T-cell (primary cell): Measurements from ENCODE around the gene KCNIP1. TPM values are rescaled to one million over a fixed set of nuclear protein-coding genes. Genes with fewer than 3 reads are reported as not detected.

Source experiments
- ATAC-seq, 4 experiments: fragments of 200-7000 bp in 3 of 4; fragments of 150-1000 bp in 1 of 4; cut with Tn5 transposase; replicated peaks in 1 of 4; 1 replicate in 3 of 4; 2 replicates in 1 of 4; pipeline ENCODE4 v1.10.0; 2021; ENCODE audit warnings: moderate library complexity in 3 of 4, mild to moderate bottlenecking in 2 of 4, moderate number of reproducible peaks in 1 of 4
- CTCF ChIA-PET, 2 donors: fragments of 300-600 bp; sonication (Branson Sonifier 250); formaldehyde crosslinking; loops; one replicate each; lab custom pipeline; 2022; ENCODE audit warnings: antibody characterized with exemption in 2 of 2; lab: Charles Lee
- POLR2A ChIA-PET, 2 donors: fragments of 300-600 bp; sonication (Branson Sonifier 250); formaldehyde crosslinking; loops; one replicate each; lab custom pipeline; 2022; ENCODE audit warnings: antibody characterized with exemption in 2 of 2; lab: Charles Lee
- DNase-seq, 35 experiments: peaks; one replicate each; pipeline versions ENCODE4 v3.0.0 to v3.0.0-alpha.2; 2013 to 2023
- H3K27ac ChIP-seq: one replicate; pipeline ENCODE4 v1.5.1; 2013; ENCODE audit warnings: low read length
- H3K27me3 ChIP-seq, 2 experiments: replicated peaks in 1 of 2; 1 replicate in 1 of 2; 2 replicates in 1 of 2; pipeline versions ENCODE4 v1.6.1 to v1.7.0; 2013; ENCODE audit warnings: low read length in 1 of 2, mixed read lengths in 1 of 2; ENCODE audit not compliant: control insufficient read depth in 2 of 2, insufficient read depth in 2 of 2; ENCODE audit errors: extremely low read depth in 1 of 2
- H3K36me3 ChIP-seq, 2 donors: 1 replicate in 1 of 2; 2 replicates in 1 of 2; pipeline versions ENCODE4 v1.6.1 to v1.7.0; 2013; ENCODE audit warnings: low read length in 1 of 2; ENCODE audit not compliant: control insufficient read depth in 2 of 2, insufficient read depth in 1 of 2; ENCODE audit errors: extremely low read depth in 1 of 2
- H3K4me1 ChIP-seq, 2 experiments: 1 replicate in 1 of 2; 2 replicates in 1 of 2; pipeline versions ENCODE4 v1.6.1 to v1.7.0; 2013; ENCODE audit warnings: low read length in 2 of 2, mixed read lengths in 1 of 2; ENCODE audit not compliant: insufficient read depth in 2 of 2, control insufficient read depth in 1 of 2; ENCODE audit errors: extremely low read depth in 1 of 2
- H3K4me3 ChIP-seq, 2 donors: 1 replicate in 1 of 2; 2 replicates in 1 of 2; pipeline versions ENCODE4 v1.5.1 to v1.7.0; 2013; ENCODE audit warnings: mild to moderate bottlenecking in 2 of 2, low read length in 1 of 2, moderate library complexity in 1 of 2; ENCODE audit not compliant: control insufficient read depth in 1 of 2; ENCODE audit errors: extremely low read depth in 1 of 2
- H3K9me3 ChIP-seq: 2 replicates; pipeline ENCODE4 v1.7.0; 2013
- H3K27ac Mint-ChIP-seq, 2 donors: one replicate each; pipeline ENCODE4 v1.8.0; 2020 to 2021; ENCODE audit warnings: mild to moderate bottlenecking in 2 of 2, mixed read lengths in 2 of 2
- H3K27me3 Mint-ChIP-seq, 2 donors: one replicate each; pipeline ENCODE4 v1.8.0; 2021 to 2022; ENCODE audit warnings: mixed read lengths in 2 of 2
- H3K36me3 Mint-ChIP-seq: one replicate; pipeline ENCODE4 v1.8.0; 2021; ENCODE audit warnings: mixed read lengths
- H3K4me1 Mint-ChIP-seq, 3 donors: one replicate each; pipeline ENCODE4 v1.8.0; 2020 to 2022; ENCODE audit warnings: mixed read lengths in 3 of 3, mild to moderate bottlenecking in 1 of 3
- H3K4me3 Mint-ChIP-seq, 3 donors: one replicate each; pipeline ENCODE4 v1.8.0; 2020 to 2022; ENCODE audit warnings: mild to moderate bottlenecking in 3 of 3, mixed read lengths in 3 of 3, moderate library complexity in 3 of 3
- H3K9me3 Mint-ChIP-seq, 3 donors: one replicate each; pipeline ENCODE4 v1.8.0; 2020 to 2022; ENCODE audit warnings: mixed read lengths in 3 of 3
- WGBS: methylation state at CpG from one replicate; pipeline ENCODE4 v1.1.5; 2013; ENCODE audit warnings: missing lambda C conversion rate; ENCODE audit not compliant: insufficient coverage; 5-methylcytosine and 5-hydroxymethylcytosine counted together
- total RNA-seq, 35 experiments: library from RNA in 6 of 35; stranded (reverse) in 6 of 35; fragments of 120-200 nt in 1 of 35; gene quantifications; one replicate each; pipeline versions ENCODE4 v1.2.1 to v1.2.4 and lab custom pipeline; 2013 to 2026

The KCNIP1 gene
- total RNA-seq, 5 donors from 2014 or later (not counting 1 experiment from before 2014, with no cell fraction given) = not detected

GRCh38 chr5:170475294-170476000 lies 28.4 kb upstream of the KCNIP1 start:
- 0% methylated on average over 1 of the region's 6 CpGs for WGBS
- H3K4me3 ChIP-seq = no peak overlapping the region
- Mint-ChIP-seq H3K9me3 (peaks cover 0 to 2% (median 0%) of the 10 kb centered on the region in 3 donors), H3K36me3 (no peaks in the 10 kb centered on the region), H3K27me3 (peaks cover 7 to 16% of the 10 kb centered on the region in 2 donors), H3K4me3 (no peak overlapping the region), H3K27ac (no peak overlapping the region), H3K4me1 (no peaks in the 10 kb centered on the region)
- H3K36me3 ChIP-seq = no peaks in the 10 kb centered on the region
- ChIA-PET CTCF (no interaction called here), POLR2A (no interaction called here)
- no peak overlapping the region for H3K27ac ChIP-seq
- no peaks in the 10 kb centered on the region for H3K4me1 ChIP-seq
- H3K27me3 ChIP-seq = peaks cover 0 to 23% of the 10 kb centered on the region in 2 experiments
- H3K9me3 ChIP-seq = no peaks in the 10 kb centered on the region
- DNase-seq (no peak), ATAC-seq (no peak)

- no peak for ATAC-seq
- Histone ChIP-seq H3K27ac (no peak overlapping the region), H3K4me1 (no peaks in the 10 kb centered on the region), H3K4me3 (no peak overlapping the region), H3K27me3 (peaks cover 0 to 20% of the 10 kb centered on the region in 2 experiments), H3K9me3 (no peaks in the 10 kb centered on the region), H3K36me3 (no peaks in the 10 kb centered on the region)
- ChIA-PET CTCF (no interaction called here), POLR2A (no interaction called here)
- Mint-ChIP-seq H3K27ac (no peak overlapping the region), H3K9me3 (peaks cover 0 to 2% (median 0%) of the 10 kb centered on the region in 3 donors), H3K4me3 (no peak overlapping the region), H3K4me1 (no peaks in the 10 kb centered on the region), H3K36me3 (no peaks in the 10 kb centered on the region), H3K27me3 (peaks cover 4 to 18% of the 10 kb centered on the region in 2 donors)
- no peak for DNase-seq
- 89% methylated on average over 2 of the region's 3 CpGs for WGBS
Observed at GRCh38 chr5:170476704-170477103, 27.1 kb upstream of the KCNIP1 start.

GRCh38 chr5:170477906-170478305 lies 25.9 kb upstream of the KCNIP1 start:
- ChIA-PET POLR2A (no interaction called here), CTCF (no interaction called here)
- Histone ChIP-seq H3K9me3 (no peaks in the 10 kb centered on the region), H3K27ac (no peak overlapping the region), H3K36me3 (no peaks in the 10 kb centered on the region), H3K4me3 (no peak overlapping the region), H3K27me3 (peaks cover 0 to 15% of the 10 kb centered on the region in 2 experiments), H3K4me1 (no peaks in the 10 kb centered on the region)
- no peak overlapping the region for H3K27ac Mint-ChIP-seq
- no CpG with 5 or more reads among the region's 1 CpG for WGBS
- ATAC-seq (no peak), DNase-seq (no peak)
- H3K4me3 Mint-ChIP-seq = no peak overlapping the region
- H3K4me1 Mint-ChIP-seq = no peaks in the 10 kb centered on the region
- H3K36me3 Mint-ChIP-seq = no peaks in the 10 kb centered on the region
- H3K9me3 Mint-ChIP-seq = peaks cover 0 to 2% (median 0%) of the 10 kb centered on the region in 3 donors
- H3K27me3 Mint-ChIP-seq = peaks cover 8 to 16% of the 10 kb centered on the region in 2 donors

GRCh38 chr5:170478306-170478705 lies 25.5 kb upstream of the KCNIP1 start:
- Mint-ChIP-seq H3K27me3 (peaks cover 8 to 16% of the 10 kb centered on the region in 2 donors), H3K36me3 (no peaks in the 10 kb centered on the region), H3K27ac (no peak overlapping the region), H3K4me3 (no peak overlapping the region), H3K9me3 (peaks cover 0 to 2% (median 0%) of the 10 kb centered on the region in 3 donors), H3K4me1 (no peaks in the 10 kb centered on the region)
- Histone ChIP-seq H3K9me3 (no peaks in the 10 kb centered on the region), H3K36me3 (no peaks in the 10 kb centered on the region), H3K27me3 (peaks cover 0 to 15% of the 10 kb centered on the region in 2 experiments), H3K27ac (no peak overlapping the region), H3K4me3 (no peak overlapping the region), H3K4me1 (no peaks in the 10 kb centered on the region)
- ChIA-PET POLR2A (no interaction called here), CTCF (no interaction called here)
- no peak for ATAC-seq
- DNase-seq = no peak
- WGBS = 75% methylated on average over 2 of the region's 6 CpGs

GRCh38 chr5:170479484-170479883 lies 24.3 kb upstream of the KCNIP1 start:
- 60% methylated on average over 1 of the region's 4 CpGs for WGBS
- ChIA-PET POLR2A (no interaction called here), CTCF (no interaction called here)
- H3K4me3 Mint-ChIP-seq = no peak overlapping the region
- Histone ChIP-seq H3K4me3 (no peak overlapping the region), H3K27ac (no peak overlapping the region), H3K9me3 (no peaks in the 10 kb centered on the region), H3K4me1 (no peaks in the 10 kb centered on the region), H3K36me3 (no peaks in the 10 kb centered on the region), H3K27me3 (peaks cover 0 to 10% of the 10 kb centered on the region in 2 experiments)
- ATAC-seq (no peak), DNase-seq (no peak)
- H3K4me1 Mint-ChIP-seq = peaks cover 0 to 4% (median 0%) of the 10 kb centered on the region in 3 donors
- H3K9me3 Mint-ChIP-seq = peaks cover 0 to 2% (median 0%) of the 10 kb centered on the region in 3 donors
- H3K36me3 Mint-ChIP-seq = no peaks in the 10 kb centered on the region
- peaks cover 11 to 12% of the 10 kb centered on the region in 2 donors for H3K27me3 Mint-ChIP-seq
- H3K27ac Mint-ChIP-seq = no peak overlapping the region

GRCh38 chr5:170480260-170480659 lies 23.6 kb upstream of the KCNIP1 start:
- H3K9me3 ChIP-seq = no peaks in the 10 kb centered on the region
- 92% methylated on average over 2 of the region's 5 CpGs for WGBS
- H3K4me1 ChIP-seq = no peaks in the 10 kb centered on the region
- ChIA-PET CTCF (interaction anchor here in 1 of 2 donors (0.7 kb wide), 1 partner anchor 1041 kb away, joined by 3 read pairs; no protein-coding TSS in a partner anchor), POLR2A (no interaction called here)
- H3K27ac ChIP-seq = no peak overlapping the region
- H3K4me3 Mint-ChIP-seq = no peak overlapping the region
- no peaks in the 10 kb centered on the region for H3K9me3 Mint-ChIP-seq
- ATAC-seq (no peak), DNase-seq (no peak)
- H3K4me1 Mint-ChIP-seq = peaks cover 0 to 6% (median 0%) of the 10 kb centered on the region in 3 donors
- H3K27me3 ChIP-seq = peaks cover 0 to 6% of the 10 kb centered on the region in 2 experiments
- H3K4me3 ChIP-seq = no peak overlapping the region
- H3K27me3 Mint-ChIP-seq = peaks cover 11 to 13% of the 10 kb centered on the region in 2 donors
- H3K27ac Mint-ChIP-seq = no peak overlapping the region
- no peaks in the 10 kb centered on the region for H3K36me3 ChIP-seq
- H3K36me3 Mint-ChIP-seq = no peaks in the 10 kb centered on the region
